Vagina (tissue), 2 donors: ENCODE data around the gene WDR11.

ENCODE experiments used
- CTCF ChIP-seq, 3 experiments: fragments of 450-650 bp in 2 of 3; fragments of 200-600 bp in 1 of 3; sonication (generic) in 1 of 3; IDR thresholded peaks; one replicate each; pipeline ENCODE4 v1.5.1; 2017 to 2019; ENCODE audit warnings: antibody characterized with exemption in 3 of 3, mild to moderate bottlenecking in 2 of 3, moderate library complexity in 2 of 3
- POLR2A ChIP-seq, 2 donors: fragments of 450-650 bp; IDR thresholded peaks; one replicate each; pipeline ENCODE4 v1.6.1; 2017; ENCODE audit warnings: antibody characterized with exemption in 2 of 2, mild to moderate bottlenecking in 2 of 2, moderate library complexity in 2 of 2
- POLR2AphosphoS5 ChIP-seq, 2 donors: sonication (generic); formaldehyde crosslinking; IDR thresholded peaks; one replicate each; pipeline ENCODE4 v1.9.0; 2017; ENCODE audit warnings: antibody characterized with exemption in 2 of 2, mild to moderate bottlenecking in 2 of 2, low read depth in 1 of 2; ENCODE audit not compliant: insufficient read depth in 1 of 2

DNA sequence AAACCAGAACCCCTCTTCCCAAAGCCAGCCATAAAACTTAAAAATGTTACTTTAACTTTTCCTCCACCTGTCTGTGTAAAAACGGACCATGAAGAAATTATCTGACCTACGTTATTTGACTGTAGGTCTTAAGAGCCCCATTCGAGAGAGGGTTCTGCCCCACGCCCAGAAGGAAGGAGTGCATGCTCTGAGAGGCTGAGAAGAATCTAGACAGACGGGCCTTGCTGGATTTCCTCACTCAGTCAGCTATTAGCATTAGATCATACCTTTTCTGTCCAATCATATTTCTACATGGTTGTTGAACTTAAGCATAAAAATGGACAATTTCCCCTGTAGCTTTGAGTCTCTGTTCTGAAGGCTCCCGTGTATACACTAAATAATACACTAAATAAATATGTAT lies 38.1 kb upstream of the WDR11 start:
- TF ChIP-seq POLR2A (IDR thresholded peaks at IDR 0.05) (no peak), POLR2AphosphoS5 (IDR thresholded peaks at IDR 0.05; ENCODE audit: insufficient read depth in 1 of 2, low read depth in 1 of 2) (no peak), CTCF (IDR thresholded peaks at IDR 0.05) (no peak)
